Measurements from ENCODE around the gene CMPK2.

Gene CMPK2

DNA sequence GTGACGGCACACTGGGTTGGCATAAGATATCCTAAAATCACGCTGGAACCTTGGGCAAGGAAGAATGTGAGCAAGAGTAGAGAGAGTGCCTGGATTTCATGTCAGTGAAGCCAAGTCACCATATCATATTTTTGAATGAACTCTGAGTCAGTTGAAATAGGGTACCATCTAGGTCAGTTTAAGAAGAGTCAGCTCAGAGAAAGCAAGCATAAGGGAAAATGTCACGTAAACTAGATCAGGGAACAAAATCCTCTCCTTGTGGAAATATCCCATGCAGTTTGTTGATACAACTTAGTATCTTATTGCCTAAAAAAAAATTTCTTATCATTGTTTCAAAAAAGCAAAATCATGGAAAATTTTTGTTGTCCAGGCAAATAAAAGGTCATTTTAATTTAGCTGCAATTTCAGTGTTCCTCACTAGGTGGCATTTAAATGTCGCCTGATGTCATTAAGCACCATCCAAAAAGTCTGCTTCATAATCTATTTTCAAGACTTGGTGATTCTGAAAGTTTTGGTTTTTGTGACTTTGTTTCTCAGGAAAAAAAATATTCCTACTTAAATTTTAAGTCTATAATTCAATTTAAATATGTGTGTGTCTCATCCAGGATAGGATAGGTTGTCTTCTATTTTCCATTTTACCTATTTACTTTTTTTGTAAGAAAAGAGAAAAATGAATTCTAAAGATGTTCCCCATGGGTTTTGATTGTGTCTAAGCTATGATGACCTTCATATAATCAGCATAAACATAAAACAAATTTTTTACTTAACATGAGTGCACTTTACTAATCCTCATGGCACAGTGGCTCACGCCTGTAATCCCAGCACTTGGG, 31.4 kb upstream of the CMPK2 start:
- Histone ChIP-seq H3K36me3 (ENCODE audit: control insufficient read depth in 2 of 2, insufficient read depth in 1 of 2, low read length in 2 of 2) (no peaks in the 10 kb centered on the region), H3K4me3 (ENCODE audit: low read depth, low read length) (no peak overlapping the region), H3K9me3 (ENCODE audit: control insufficient read depth, insufficient read depth, low read depth, low read length) (no peaks in the 10 kb centered on the region), H3K4me1 (ENCODE audit: control insufficient read depth, insufficient read depth, low read length) (no peaks in the 10 kb centered on the region), H3K27ac (ENCODE audit: extremely low read depth, low read depth, low read length) (no peak overlapping the region)
- CTCF ChIA-PET, result interaction anchor here (0.6 to 3.4 kb wide), 16 partner anchors 9 to 1085 kb away, joined by 3 to 35 read pairs (median 3); partner anchors contain the start of gene CMPK2
- TF ChIP-seq ZBTB21 (tag by site-specific recombination; IDR thresholded peaks at IDR 0.05) (no peak), REPIN1 (tag by site-specific recombination; IDR thresholded peaks at IDR 0.05; ENCODE audit: low read depth) (no peak), ZNF654 (tag by site-specific recombination; IDR thresholded peaks at IDR 0.05; ENCODE audit: low read depth) (peak; percentile 53), KLF1 (tag by site-specific recombination; IDR thresholded peaks at IDR 0.05) (no peak)
- POLR2A ChIA-PET, result no interaction called here

DNA sequence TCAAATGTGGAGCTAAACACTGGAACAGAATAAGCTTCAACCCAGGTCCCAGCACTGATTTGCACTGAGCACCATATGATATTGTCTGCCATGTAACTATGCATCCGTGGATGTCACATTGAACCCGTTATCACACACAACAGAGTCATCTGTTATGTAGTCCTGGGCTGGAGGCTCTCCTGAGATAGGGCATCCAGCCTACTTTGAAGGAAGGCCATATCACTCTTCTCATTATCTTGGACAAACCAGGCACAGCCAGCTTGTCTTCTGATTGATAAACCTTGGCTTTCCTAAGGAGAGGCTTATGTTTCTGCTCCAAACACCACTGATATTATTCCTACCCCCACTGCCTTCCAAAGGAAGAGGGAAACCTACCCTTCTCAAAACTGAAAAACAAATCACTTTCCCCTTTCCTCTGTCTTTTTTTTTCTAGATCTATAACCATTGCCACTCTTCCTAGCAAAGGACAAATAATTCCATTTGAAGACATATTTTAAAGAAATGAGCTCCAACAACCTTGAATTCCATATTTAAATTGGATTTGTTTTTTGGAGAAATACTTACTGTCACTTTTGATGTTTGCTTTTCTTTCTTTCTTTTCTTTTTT, 28.3 kb upstream of the CMPK2 start:
- Histone ChIP-seq H3K27ac (ENCODE audit: extremely low read depth, low read depth, low read length) (no peak overlapping the region), H3K36me3 (ENCODE audit: control insufficient read depth in 2 of 2, insufficient read depth in 1 of 2, low read length in 2 of 2) (no peaks in the 10 kb centered on the region), H3K9me3 (ENCODE audit: control insufficient read depth, insufficient read depth, low read depth, low read length) (no peaks in the 10 kb centered on the region), H3K4me1 (ENCODE audit: control insufficient read depth, insufficient read depth, low read length) (no peaks in the 10 kb centered on the region), H3K4me3 (ENCODE audit: low read depth, low read length) (no peak overlapping the region)
- ChIA-PET POLR2A (no interaction called here), CTCF (interaction anchor here (0.8 to 2.6 kb wide), 2 partner anchors 142 to 150 kb away, joined by 3 to 12 read pairs; no protein-coding TSS in a partner anchor)
- TF ChIP-seq ZNF433 (tag by site-specific recombination; IDR thresholded peaks at IDR 0.05; ENCODE audit: low read depth) (no peak), ZNF596 (tag by site-specific recombination; IDR thresholded peaks at IDR 0.05) (no peak), EGR2 (tag by site-specific recombination; IDR thresholded peaks at IDR 0.05; ENCODE audit: low read depth) (no peak), ZNF221 (tag by site-specific recombination; IDR thresholded peaks at IDR 0.05; ENCODE audit: borderline replicate concordance) (no peak), SALL2 (tag by site-specific recombination; IDR thresholded peaks at IDR 0.05; ENCODE audit: borderline replicate concordance) (no peak), ZBTB8A (tag by site-specific recombination; IDR thresholded peaks at IDR 0.05) (no peak), ZNF621 (tag by site-specific recombination; IDR thresholded peaks at IDR 0.05) (no peak), ZNF292 (tag by site-specific recombination; IDR thresholded peaks at IDR 0.05; ENCODE audit: borderline replicate concordance, low read depth) (no peak), ZNF175 (tag by site-specific recombination; IDR thresholded peaks at IDR 0.05) (no peak)
- TF ChIP-seq, protein P1, sequence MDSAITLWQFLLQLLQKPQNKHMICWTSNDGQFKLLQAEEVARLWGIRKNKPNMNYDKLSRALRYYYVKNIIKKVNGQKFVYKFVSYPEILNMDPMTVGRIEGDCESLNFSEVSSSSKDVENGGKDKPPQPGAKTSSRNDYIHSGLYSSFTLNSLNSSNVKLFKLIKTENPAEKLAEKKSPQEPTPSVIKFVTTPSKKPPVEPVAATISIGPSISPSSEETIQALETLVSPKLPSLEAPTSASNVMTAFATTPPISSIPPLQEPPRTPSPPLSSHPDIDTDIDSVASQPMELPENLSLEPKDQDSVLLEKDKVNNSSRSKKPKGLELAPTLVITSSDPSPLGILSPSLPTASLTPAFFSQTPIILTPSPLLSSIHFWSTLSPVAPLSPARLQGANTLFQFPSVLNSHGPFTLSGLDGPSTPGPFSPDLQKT (IDR thresholded peaks at IDR 0.05; ENCODE audit: borderline replicate concordance, low read depth, low read length), result no peak
- TF ChIP-seq, protein P2, sequence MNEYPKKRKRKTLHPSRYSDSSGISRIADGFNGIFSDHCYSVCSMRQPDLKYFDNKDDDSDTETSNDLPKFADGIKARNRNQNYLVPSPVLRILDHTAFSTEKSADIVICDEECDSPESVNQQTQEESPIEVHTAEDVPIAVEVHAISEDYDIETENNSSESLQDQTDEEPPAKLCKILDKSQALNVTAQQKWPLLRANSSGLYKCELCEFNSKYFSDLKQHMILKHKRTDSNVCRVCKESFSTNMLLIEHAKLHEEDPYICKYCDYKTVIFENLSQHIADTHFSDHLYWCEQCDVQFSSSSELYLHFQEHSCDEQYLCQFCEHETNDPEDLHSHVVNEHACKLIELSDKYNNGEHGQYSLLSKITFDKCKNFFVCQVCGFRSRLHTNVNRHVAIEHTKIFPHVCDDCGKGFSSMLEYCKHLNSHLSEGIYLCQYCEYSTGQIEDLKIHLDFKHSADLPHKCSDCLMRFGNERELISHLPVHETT (tag by site-specific recombination; IDR thresholded peaks at IDR 0.05), result no peak
- TF ChIP-seq, protein P3, sequence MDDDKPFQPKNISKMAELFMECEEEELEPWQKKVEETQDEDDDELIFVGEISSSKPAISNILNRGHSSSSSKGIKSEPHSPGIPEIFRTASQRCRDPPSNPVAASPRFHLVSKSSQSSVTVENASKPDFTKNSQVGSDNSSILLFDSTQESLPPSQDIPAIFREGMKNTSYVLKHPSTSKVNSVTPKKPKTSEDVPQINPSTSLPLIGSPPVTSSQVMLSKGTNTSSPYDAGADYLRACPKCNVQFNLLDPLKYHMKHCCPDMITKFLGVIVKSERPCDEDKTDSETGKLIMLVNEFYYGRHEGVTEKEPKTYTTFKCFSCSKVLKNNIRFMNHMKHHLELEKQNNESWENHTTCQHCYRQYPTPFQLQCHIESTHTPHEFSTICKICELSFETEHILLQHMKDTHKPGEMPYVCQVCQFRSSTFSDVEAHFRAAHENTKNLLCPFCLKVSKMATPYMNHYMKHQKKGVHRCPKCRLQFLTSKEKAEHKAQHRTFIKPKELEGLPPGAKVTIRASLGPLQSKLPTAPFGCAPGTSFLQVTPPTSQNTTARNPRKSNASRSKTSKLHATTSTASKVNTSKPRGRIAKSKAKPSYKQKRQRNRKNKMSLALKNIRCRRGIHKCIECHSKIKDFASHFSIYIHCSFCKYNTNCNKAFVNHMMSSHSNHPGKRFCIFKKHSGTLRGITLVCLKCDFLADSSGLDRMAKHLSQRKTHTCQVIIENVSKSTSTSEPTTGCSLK (tag by site-specific recombination; IDR thresholded peaks at IDR 0.05), result no peak
- TF ChIP-seq, protein P4, sequence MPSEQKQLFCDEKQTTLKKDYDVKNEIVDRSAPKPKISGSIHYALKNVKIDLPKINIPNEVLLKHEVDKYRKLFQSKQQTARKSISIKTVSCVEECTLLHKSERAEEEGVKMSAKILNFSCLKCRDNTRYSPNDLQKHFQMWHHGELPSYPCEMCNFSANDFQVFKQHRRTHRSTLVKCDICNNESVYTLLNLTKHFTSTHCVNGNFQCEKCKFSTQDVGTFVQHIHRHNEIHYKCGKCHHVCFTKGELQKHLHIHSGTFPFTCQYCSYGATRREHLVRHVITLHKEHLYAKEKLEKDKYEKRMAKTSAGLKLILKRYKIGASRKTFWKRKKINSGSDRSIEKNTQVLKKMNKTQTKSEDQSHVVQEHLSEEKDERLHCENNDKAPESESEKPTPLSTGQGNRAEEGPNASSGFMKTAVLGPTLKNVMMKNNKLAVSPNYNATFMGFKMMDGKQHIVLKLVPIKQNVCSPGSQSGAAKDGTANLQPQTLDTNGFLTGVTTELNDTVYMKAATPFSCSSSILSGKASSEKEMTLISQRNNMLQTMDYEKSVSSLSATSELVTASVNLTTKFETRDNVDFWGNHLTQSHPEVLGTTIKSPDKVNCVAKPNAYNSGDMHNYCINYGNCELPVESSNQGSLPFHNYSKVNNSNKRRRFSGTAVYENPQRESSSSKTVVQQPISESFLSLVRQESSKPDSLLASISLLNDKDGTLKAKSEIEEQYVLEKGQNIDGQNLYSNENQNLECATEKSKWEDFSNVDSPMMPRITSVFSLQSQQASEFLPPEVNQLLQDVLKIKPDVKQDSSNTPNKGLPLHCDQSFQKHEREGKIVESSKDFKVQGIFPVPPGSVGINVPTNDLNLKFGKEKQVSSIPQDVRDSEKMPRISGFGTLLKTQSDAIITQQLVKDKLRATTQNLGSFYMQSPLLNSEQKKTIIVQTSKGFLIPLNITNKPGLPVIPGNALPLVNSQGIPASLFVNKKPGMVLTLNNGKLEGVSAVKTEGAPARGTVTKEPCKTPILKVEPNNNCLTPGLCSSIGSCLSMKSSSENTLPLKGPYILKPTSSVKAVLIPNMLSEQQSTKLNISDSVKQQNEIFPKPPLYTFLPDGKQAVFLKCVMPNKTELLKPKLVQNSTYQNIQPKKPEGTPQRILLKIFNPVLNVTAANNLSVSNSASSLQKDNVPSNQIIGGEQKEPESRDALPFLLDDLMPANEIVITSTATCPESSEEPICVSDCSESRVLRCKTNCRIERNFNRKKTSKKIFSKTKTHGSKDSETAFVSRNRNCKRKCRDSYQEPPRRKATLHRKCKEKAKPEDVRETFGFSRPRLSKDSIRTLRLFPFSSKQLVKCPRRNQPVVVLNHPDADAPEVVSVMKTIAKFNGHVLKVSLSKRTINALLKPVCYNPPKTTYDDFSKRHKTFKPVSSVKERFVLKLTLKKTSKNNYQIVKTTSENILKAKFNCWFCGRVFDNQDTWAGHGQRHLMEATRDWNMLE (tag by site-specific recombination; conservative IDR thresholded peaks at IDR 0.05; ENCODE audit: low read depth), result no peak
- TF ChIP-seq, protein P5, sequence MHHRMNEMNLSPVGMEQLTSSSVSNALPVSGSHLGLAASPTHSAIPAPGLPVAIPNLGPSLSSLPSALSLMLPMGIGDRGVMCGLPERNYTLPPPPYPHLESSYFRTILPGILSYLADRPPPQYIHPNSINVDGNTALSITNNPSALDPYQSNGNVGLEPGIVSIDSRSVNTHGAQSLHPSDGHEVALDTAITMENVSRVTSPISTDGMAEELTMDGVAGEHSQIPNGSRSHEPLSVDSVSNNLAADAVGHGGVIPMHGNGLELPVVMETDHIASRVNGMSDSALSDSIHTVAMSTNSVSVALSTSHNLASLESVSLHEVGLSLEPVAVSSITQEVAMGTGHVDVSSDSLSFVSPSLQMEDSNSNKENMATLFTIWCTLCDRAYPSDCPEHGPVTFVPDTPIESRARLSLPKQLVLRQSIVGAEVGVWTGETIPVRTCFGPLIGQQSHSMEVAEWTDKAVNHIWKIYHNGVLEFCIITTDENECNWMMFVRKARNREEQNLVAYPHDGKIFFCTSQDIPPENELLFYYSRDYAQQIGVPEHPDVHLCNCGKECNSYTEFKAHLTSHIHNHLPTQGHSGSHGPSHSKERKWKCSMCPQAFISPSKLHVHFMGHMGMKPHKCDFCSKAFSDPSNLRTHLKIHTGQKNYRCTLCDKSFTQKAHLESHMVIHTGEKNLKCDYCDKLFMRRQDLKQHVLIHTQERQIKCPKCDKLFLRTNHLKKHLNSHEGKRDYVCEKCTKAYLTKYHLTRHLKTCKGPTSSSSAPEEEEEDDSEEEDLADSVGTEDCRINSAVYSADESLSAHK (tag by site-specific recombination; IDR thresholded peaks at IDR 0.05), result no peak

Data from HEK293 (cell line).